ENCODE data around the gene CROCC.

DNA sequence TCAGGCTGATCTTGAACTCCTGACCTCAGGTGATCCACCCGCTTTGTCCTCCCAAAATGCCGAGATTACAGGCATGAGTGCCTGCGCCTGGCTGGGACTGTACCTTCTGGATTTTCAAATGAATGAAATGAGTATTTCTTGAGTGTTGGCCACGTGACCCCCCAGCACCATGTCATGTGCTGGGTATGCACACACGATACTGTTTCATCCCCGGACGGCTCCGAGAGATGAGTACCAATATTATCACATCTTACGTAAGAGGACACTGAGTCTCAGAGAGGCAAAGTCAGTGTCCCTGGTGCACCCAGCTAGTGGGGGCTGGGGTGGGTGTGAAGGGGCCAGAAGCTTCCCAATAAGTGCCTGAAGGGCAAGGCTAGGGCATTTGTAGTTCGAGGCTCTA, 780 bp upstream of the CROCC start:
- TF ChIP-seq, protein P1, sequence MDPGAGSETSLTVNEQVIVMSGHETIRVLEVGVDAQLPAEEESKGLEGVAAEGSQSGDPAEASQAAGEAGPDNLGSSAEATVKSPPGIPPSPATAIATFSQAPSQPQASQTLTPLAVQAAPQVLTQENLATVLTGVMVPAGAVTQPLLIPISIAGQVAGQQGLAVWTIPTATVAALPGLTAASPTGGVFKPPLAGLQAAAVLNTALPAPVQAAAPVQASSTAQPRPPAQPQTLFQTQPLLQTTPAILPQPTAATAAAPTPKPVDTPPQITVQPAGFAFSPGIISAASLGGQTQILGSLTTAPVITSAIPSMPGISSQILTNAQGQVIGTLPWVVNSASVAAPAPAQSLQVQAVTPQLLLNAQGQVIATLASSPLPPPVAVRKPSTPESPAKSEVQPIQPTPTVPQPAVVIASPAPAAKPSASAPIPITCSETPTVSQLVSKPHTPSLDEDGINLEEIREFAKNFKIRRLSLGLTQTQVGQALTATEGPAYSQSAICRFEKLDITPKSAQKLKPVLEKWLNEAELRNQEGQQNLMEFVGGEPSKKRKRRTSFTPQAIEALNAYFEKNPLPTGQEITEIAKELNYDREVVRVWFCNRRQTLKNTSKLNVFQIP (CRISPR knock-in tag; IDR thresholded peaks at IDR 0.05; ENCODE audit: borderline replicate concordance, low read depth): no peak
- TF ChIP-seq RARB (CRISPR knock-in tag; IDR thresholded peaks at IDR 0.05) (no peak), TCF4 (CRISPR knock-in tag; IDR thresholded peaks at IDR 0.05; ENCODE audit: borderline replicate concordance) (no peak), CSDC2 (CRISPR knock-in tag; IDR thresholded peaks at IDR 0.05) (no peak), BACH2 (CRISPR knock-in tag; IDR thresholded peaks at IDR 0.05; ENCODE audit: borderline replicate concordance) (no peak), ZC3H10 (CRISPR knock-in tag; IDR thresholded peaks at IDR 0.05) (no peak)

Data from SK-N-SH treated with all-trans-retinoic acid at 6 μM for 48 hours (cell line).